ENCODE results near the gene ITGB6. TPM values are rescaled to one million over a fixed set of nuclear protein-coding genes. Genes with fewer than 3 reads are reported as not detected.
"Not testable (repeated sequence)": the region's sequence is repeated elsewhere in the genome, so short reads cannot be mapped to it uniquely, and the experiment has no call there.

Gene ITGB6
- total RNA-seq, 1 donor from 2014 or later: not detected

- H3K27me3 ChIP-seq: no peaks in the 10 kb centered on the region
- DNase-seq (ENCODE audit: low spot score in 2 of 2): no peak
- H3K9me3 ChIP-seq: no peaks in the 10 kb centered on the region
- TF ChIP-seq CTCF (IDR thresholded peaks at IDR 0.05): no peak
- intact Hi-C loops (cut with DNase I): no loop called here
- no peak overlapping the region for H3K4me3 ChIP-seq
- no peaks in the 10 kb centered on the region for H3K4me1 ChIP-seq
- H3K27ac ChIP-seq: no peak overlapping the region
- no peaks in the 10 kb centered on the region for H3K36me3 ChIP-seq
Measured at GRCh38 chr2:160132761-160133160, 67.3 kb downstream of the ITGB6 start.

GRCh38 chr2:160126756-160127155, 73.3 kb downstream of the ITGB6 start:
- H3K27ac ChIP-seq: no peak overlapping the region
- no peaks in the 10 kb centered on the region for H3K9me3 ChIP-seq
- no peak overlapping the region for H3K4me3 ChIP-seq
- DNase-seq (ENCODE audit: low spot score in 2 of 2): no peak
- intact Hi-C loops (cut with DNase I): no loop called here
- no peaks in the 10 kb centered on the region for H3K4me1 ChIP-seq
- no peaks in the 10 kb centered on the region for H3K36me3 ChIP-seq
- TF ChIP-seq CTCF (IDR thresholded peaks at IDR 0.05): no peak
- H3K27me3 ChIP-seq: no peaks in the 10 kb centered on the region

GRCh38 chr2:160126315-160126714, 73.8 kb downstream of the ITGB6 start:
- intact Hi-C loops (cut with DNase I): no loop called here
- no peak for DNase-seq (ENCODE audit: low spot score in 2 of 2)
- TF ChIP-seq CTCF (IDR thresholded peaks at IDR 0.05): no peak
- Histone ChIP-seq H3K4me3 (no peak overlapping the region), H3K36me3 (no peaks in the 10 kb centered on the region), H3K4me1 (no peaks in the 10 kb centered on the region), H3K9me3 (no peaks in the 10 kb centered on the region), H3K27me3 (no peaks in the 10 kb centered on the region), H3K27ac (no peak overlapping the region)

- intact Hi-C loops (cut with DNase I): no loop called here
Measured at GRCh38 chr2:160125828-160126227, 74.2 kb downstream of the ITGB6 start.

GRCh38 chr2:160125366-160125765, 74.7 kb downstream of the ITGB6 start:
- intact Hi-C loops (cut with DNase I): no loop called here
- no peaks in the 10 kb centered on the region for H3K27me3 ChIP-seq
- no peak overlapping the region for H3K27ac ChIP-seq
- H3K4me1 ChIP-seq: no peaks in the 10 kb centered on the region
- DNase-seq (ENCODE audit: low spot score in 2 of 2): no peak
- H3K9me3 ChIP-seq: no peaks in the 10 kb centered on the region
- H3K36me3 ChIP-seq: no peaks in the 10 kb centered on the region
- no peak for TF ChIP-seq CTCF (IDR thresholded peaks at IDR 0.05)
- no peak overlapping the region for H3K4me3 ChIP-seq

More at GRCh38 chr2:160125828-160126227, 74.2 kb downstream of the ITGB6 start:
- no peak overlapping the region for H3K27ac ChIP-seq
- no peaks in the 10 kb centered on the region for H3K9me3 ChIP-seq
- no peaks in the 10 kb centered on the region for H3K36me3 ChIP-seq
- H3K4me1 ChIP-seq: no peaks in the 10 kb centered on the region
- H3K4me3 ChIP-seq: no peak overlapping the region
- no peaks in the 10 kb centered on the region for H3K27me3 ChIP-seq
- TF ChIP-seq CTCF (IDR thresholded peaks at IDR 0.05): no peak
- DNase-seq (ENCODE audit: low spot score in 2 of 2): no peak

- no peaks in the 10 kb centered on the region for H3K36me3 ChIP-seq
- DNase-seq (ENCODE audit: low spot score in 2 of 2): no peak
- no peaks in the 10 kb centered on the region for H3K9me3 ChIP-seq
- no peaks in the 10 kb centered on the region for H3K4me1 ChIP-seq
- no peak for TF ChIP-seq CTCF (IDR thresholded peaks at IDR 0.05)
- no peak overlapping the region for H3K4me3 ChIP-seq
- intact Hi-C loops (cut with DNase I): no loop called here
- H3K27ac ChIP-seq: no peak overlapping the region
- no peaks in the 10 kb centered on the region for H3K27me3 ChIP-seq
Measured at GRCh38 chr2:160124571-160124970, 75.5 kb downstream of the ITGB6 start.

- DNase-seq (ENCODE audit: low spot score in 2 of 2); H3K9me3 ChIP-seq; H3K4me1 ChIP-seq; H3K4me3 ChIP-seq; H3K27me3 ChIP-seq; H3K27ac ChIP-seq; H3K36me3 ChIP-seq: not testable (repeated sequence)
- intact Hi-C loops (cut with DNase I): loop anchor here (5.0 kb wide), 3 partner anchors 153 to 948 kb away; no protein-coding TSS in a partner anchor
Measured at GRCh38 chr2:160114721-160115120, 85.4 kb downstream of the ITGB6 start.
